ENCODE measurements around the gene MEIOSIN. TPM values are rescaled to one million over a fixed set of nuclear protein-coding genes. Genes with fewer than 3 reads are reported as not detected.

Gene MEIOSIN
- total RNA-seq, 6 experiments from 2014 or later: 0.24 TPM; not detected in 5

- peak; percentile 100 for DNase-seq
- H3K27me3 ChIP-seq: no peaks in the 10 kb centered on the region
- intact Hi-C loops (cut with DNase I): no loop called here
- H3K4me1 ChIP-seq: peaks cover 0 to 15% (median 2%) of the 10 kb centered on the region in 4 donors
- peak within 1 kb of the TSS; percentile 54 to 97 (median 59) for H3K4me3 ChIP-seq
- no CpG with 5 or more reads among the region's 86 CpGs for WGBS (ENCODE audit: insufficient coverage, low coverage, low lambda C conversion rate, missing lambda C conversion rate)
- no peaks in the 10 kb centered on the region for H3K9me3 ChIP-seq
- peak; percentile 99 to 100 (median 99) for ATAC-seq
- no peaks in the 10 kb centered on the region for H3K36me3 ChIP-seq
- peak within 1 kb of the TSS in 1 of 3 donors; percentile 29 for H3K27ac ChIP-seq
- peak; percentile 54 for TF ChIP-seq POLR2A (IDR thresholded peaks at IDR 0.05)
- TF ChIP-seq, protein P1, sequence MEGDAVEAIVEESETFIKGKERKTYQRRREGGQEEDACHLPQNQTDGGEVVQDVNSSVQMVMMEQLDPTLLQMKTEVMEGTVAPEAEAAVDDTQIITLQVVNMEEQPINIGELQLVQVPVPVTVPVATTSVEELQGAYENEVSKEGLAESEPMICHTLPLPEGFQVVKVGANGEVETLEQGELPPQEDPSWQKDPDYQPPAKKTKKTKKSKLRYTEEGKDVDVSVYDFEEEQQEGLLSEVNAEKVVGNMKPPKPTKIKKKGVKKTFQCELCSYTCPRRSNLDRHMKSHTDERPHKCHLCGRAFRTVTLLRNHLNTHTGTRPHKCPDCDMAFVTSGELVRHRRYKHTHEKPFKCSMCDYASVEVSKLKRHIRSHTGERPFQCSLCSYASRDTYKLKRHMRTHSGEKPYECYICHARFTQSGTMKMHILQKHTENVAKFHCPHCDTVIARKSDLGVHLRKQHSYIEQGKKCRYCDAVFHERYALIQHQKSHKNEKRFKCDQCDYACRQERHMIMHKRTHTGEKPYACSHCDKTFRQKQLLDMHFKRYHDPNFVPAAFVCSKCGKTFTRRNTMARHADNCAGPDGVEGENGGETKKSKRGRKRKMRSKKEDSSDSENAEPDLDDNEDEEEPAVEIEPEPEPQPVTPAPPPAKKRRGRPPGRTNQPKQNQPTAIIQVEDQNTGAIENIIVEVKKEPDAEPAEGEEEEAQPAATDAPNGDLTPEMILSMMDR (IDR thresholded peaks at IDR 0.05): no peak
These were observed 59.4 kb downstream of the MEIOSIN start, which contains the start of gene DMWD for GRCh38 chr19:45792470-45793177. Gene DMWD (minus strand): TSS chr19:45792845. CDS start chr19:45792756, 89 bp downstream.

GRCh38 chr19:45793178-45793564 lies 59.9 kb downstream of the MEIOSIN start:
- Histone ChIP-seq H3K27ac (no peak overlapping the region), H3K9me3 (no peaks in the 10 kb centered on the region), H3K27me3 (no peaks in the 10 kb centered on the region), H3K4me3 (no peak overlapping the region), H3K4me1 (peaks cover 0 to 15% (median 2%) of the 10 kb centered on the region in 4 donors), H3K36me3 (no peaks in the 10 kb centered on the region)
- intact Hi-C loops (cut with DNase I): no loop called here
- ATAC-seq (no peak), DNase-seq (no peak)
- WGBS (ENCODE audit: insufficient coverage, low coverage, low lambda C conversion rate, missing lambda C conversion rate): 17% methylated on average over 3 of the region's 3 CpGs
- TF ChIP-seq, protein P1 (IDR thresholded peaks at IDR 0.05): no peak
- TF ChIP-seq POLR2A (IDR thresholded peaks at IDR 0.05): no peak

GRCh38 chr19:45793876-45794275 lies 60.6 kb downstream of the MEIOSIN start:
- TF ChIP-seq, protein P1 (IDR thresholded peaks at IDR 0.05): no peak
- no peak for TF ChIP-seq POLR2A (IDR thresholded peaks at IDR 0.05)
- ATAC-seq: no peak
- intact Hi-C loops (cut with DNase I): no loop called here
- no peaks in the 10 kb centered on the region for H3K27me3 ChIP-seq
- WGBS (ENCODE audit: insufficient coverage, low coverage, low lambda C conversion rate, missing lambda C conversion rate): 39% methylated on average over 6 of the region's 6 CpGs
- H3K9me3 ChIP-seq: no peaks in the 10 kb centered on the region
- peaks cover 0 to 17% (median 2%) of the 10 kb centered on the region in 4 donors for H3K4me1 ChIP-seq
- no peak overlapping the region for H3K4me3 ChIP-seq
- no peak overlapping the region for H3K27ac ChIP-seq
- DNase-seq: no peak
- H3K36me3 ChIP-seq: no peaks in the 10 kb centered on the region

- TF ChIP-seq, protein P1 (IDR thresholded peaks at IDR 0.05): no peak
- no peak for TF ChIP-seq POLR2A (IDR thresholded peaks at IDR 0.05)
- 70% methylated on average over 2 of the region's 2 CpGs for WGBS (ENCODE audit: insufficient coverage, low coverage, low lambda C conversion rate, missing lambda C conversion rate)
- Histone ChIP-seq H3K4me1 (peaks cover 0 to 22% (median 2%) of the 10 kb centered on the region in 4 donors), H3K27me3 (no peaks in the 10 kb centered on the region), H3K27ac (no peak overlapping the region), H3K9me3 (no peaks in the 10 kb centered on the region), H3K4me3 (no peak overlapping the region), H3K36me3 (no peaks in the 10 kb centered on the region)
- DNase-seq: no peak
- intact Hi-C loops (cut with DNase I): no loop called here
- no peak for ATAC-seq
These were observed 61.4 kb downstream of the MEIOSIN start for GRCh38 chr19:45794627-45795026.
